HG02759 (cell line): Measurements from ENCODE around the gene OR5K2.

ENCODE experiments used
- ATAC-seq: cut with Tn5 transposase; IDR thresholded peaks from one replicate; pipeline ENCODE4 v1.9.1; 2021; ENCODE audit warnings: mild to moderate bottlenecking, moderate library complexity; ENCODE audit not compliant: unreplicated experiment

The OR5K2 gene

GRCh38 chr3:98522544-98523281, 25.2 kb downstream of the OR5K2 start, which contains the start of gene CLDND1:
CLDND1 (minus strand) TSS chr3:98522902; CDS start chr3:98521424, 1,478 bp downstream.
- ATAC-seq: peak; percentile 89

- ATAC-seq: no peak
Measured at GRCh38 chr3:98525494-98525893, 28.0 kb downstream of the OR5K2 start.

- no peak for ATAC-seq
Measured at GRCh38 chr3:98528474-98529346, 31.2 kb downstream of the OR5K2 start.

- no peak for ATAC-seq
Measured at GRCh38 chr3:98529856-98530459, 32.5 kb downstream of the OR5K2 start.

- peak; percentile 19 for ATAC-seq
Measured at GRCh38 chr3:98530676-98531075, 33.2 kb downstream of the OR5K2 start.

- ATAC-seq: peak; percentile 25
Measured at GRCh38 chr3:98531622-98532274, 34.3 kb downstream of the OR5K2 start, which contains the start of gene GPR15. GPR15 (plus strand) TSS chr3:98531978; CDS start chr3:98532034, 56 bp downstream.

GRCh38 chr3:98532275-98532637, 34.8 kb downstream of the OR5K2 start:
- no peak for ATAC-seq

- ATAC-seq: no peak
Measured at GRCh38 chr3:98532709-98533571, 35.5 kb downstream of the OR5K2 start.

GRCh38 chr3:98534168-98534567, 36.7 kb downstream of the OR5K2 start:
- no peak for ATAC-seq

- ATAC-seq: no peak
Measured at GRCh38 chr3:98534734-98535133, 37.3 kb downstream of the OR5K2 start.

- peak; percentile 80 for ATAC-seq
Measured at GRCh38 chr3:98536456-98537017, 39.1 kb downstream of the OR5K2 start.

GRCh38 chr3:98540346-98540745, 42.9 kb downstream of the OR5K2 start:
- ATAC-seq: peak; percentile 47

- no peak for ATAC-seq
Measured at GRCh38 chr3:98541695-98542094, 44.2 kb downstream of the OR5K2 start.

- ATAC-seq: no peak
Measured at GRCh38 chr3:98542623-98543022, 45.1 kb downstream of the OR5K2 start.

- peak; percentile 57 for ATAC-seq
Measured at GRCh38 chr3:98545940-98546339, 48.5 kb downstream of the OR5K2 start.
